Measurements from ENCODE around the gene ZNF518A.

The ZNF518A gene

GRCh38 chr10:96118604-96119450 lies 11.3 kb upstream of the ZNF518A start:
- TF ChIP-seq, protein P1, sequence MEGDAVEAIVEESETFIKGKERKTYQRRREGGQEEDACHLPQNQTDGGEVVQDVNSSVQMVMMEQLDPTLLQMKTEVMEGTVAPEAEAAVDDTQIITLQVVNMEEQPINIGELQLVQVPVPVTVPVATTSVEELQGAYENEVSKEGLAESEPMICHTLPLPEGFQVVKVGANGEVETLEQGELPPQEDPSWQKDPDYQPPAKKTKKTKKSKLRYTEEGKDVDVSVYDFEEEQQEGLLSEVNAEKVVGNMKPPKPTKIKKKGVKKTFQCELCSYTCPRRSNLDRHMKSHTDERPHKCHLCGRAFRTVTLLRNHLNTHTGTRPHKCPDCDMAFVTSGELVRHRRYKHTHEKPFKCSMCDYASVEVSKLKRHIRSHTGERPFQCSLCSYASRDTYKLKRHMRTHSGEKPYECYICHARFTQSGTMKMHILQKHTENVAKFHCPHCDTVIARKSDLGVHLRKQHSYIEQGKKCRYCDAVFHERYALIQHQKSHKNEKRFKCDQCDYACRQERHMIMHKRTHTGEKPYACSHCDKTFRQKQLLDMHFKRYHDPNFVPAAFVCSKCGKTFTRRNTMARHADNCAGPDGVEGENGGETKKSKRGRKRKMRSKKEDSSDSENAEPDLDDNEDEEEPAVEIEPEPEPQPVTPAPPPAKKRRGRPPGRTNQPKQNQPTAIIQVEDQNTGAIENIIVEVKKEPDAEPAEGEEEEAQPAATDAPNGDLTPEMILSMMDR (IDR thresholded peaks at IDR 0.05; ENCODE audit: borderline replicate concordance, insufficient read depth, low read depth, low read length), result no peak
- no peak overlapping the region for H3K4me3 ChIP-seq (ENCODE audit: low read depth, low read length)

- H3K4me3 ChIP-seq (ENCODE audit: low read depth, low read length), result no peak overlapping the region
- TF ChIP-seq, protein P1 (IDR thresholded peaks at IDR 0.05; ENCODE audit: borderline replicate concordance, insufficient read depth, low read depth, low read length), result no peak
Measured at GRCh38 chr10:96122824-96123223, 7.3 kb upstream of the ZNF518A start.

DNA sequence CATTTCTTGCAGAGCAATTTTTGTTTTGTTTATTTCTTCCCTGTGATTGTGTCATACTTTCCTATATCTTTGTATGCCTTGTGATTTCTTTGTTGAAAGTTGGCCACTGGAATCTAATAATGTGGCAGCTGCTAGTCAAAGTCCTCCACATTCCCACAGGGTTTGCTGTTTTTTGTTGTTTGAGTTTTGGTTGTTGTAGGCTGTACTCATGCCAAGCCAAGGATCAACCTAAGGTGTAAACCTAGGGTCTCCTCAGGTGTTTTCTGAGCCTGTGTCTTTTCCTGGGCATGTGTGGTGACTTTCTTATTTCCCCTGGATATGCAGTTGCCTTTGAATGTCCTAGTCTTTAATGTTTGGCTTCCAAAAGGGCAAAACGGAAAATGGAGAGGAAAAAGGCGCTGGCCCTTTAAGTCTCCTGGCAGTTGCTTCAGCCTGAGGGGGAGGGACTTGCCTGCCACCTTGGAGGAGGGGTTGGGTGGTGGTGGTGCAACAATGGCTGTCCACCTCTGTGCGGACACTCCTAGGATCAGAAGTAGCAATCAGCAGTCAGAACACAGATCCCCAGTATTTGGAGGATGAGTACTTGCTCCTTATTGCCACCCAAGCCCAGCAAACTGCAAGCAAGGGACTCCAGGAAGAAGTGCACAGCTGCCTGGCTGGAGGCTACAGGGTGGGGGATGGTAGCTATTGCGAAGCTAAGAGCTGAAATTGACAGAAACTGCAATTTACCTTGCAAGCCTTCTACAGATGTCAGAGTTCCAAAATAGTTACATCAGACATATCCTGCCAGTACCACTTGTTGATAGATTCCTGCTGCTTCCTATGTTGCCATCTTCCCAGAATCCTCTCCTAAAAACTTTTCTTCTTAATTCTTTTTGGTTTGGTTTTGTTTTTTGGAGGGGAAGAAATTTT lies 5.6 kb upstream of the ZNF518A start:
- no peak overlapping the region for H3K4me3 ChIP-seq (ENCODE audit: low read depth, low read length)
- TF ChIP-seq, protein P1 (IDR thresholded peaks at IDR 0.05; ENCODE audit: borderline replicate concordance, insufficient read depth, low read depth, low read length), result no peak

DNA sequence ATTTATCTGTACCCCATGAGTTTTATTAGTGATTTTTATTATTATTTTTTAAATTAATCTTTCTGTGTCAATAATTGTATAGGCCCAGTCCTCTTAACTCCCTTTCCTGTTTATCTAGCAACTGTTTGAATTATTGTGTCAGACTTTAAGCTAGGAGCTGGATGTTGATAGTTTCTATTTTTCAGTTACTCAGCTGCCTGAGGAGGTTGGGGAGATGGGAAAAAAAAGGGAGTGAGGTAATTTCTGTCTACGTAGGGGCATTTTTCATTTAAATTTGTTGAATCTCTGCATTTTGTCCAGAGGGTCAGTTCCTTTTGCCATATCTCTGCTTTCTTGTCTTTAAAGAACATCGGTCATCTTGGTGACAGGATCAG lies 5.0 kb upstream of the ZNF518A start:
- no peak overlapping the region for H3K4me3 ChIP-seq (ENCODE audit: low read depth, low read length)
- TF ChIP-seq, protein P1 (IDR thresholded peaks at IDR 0.05; ENCODE audit: borderline replicate concordance, insufficient read depth, low read depth, low read length), result no peak

DNA sequence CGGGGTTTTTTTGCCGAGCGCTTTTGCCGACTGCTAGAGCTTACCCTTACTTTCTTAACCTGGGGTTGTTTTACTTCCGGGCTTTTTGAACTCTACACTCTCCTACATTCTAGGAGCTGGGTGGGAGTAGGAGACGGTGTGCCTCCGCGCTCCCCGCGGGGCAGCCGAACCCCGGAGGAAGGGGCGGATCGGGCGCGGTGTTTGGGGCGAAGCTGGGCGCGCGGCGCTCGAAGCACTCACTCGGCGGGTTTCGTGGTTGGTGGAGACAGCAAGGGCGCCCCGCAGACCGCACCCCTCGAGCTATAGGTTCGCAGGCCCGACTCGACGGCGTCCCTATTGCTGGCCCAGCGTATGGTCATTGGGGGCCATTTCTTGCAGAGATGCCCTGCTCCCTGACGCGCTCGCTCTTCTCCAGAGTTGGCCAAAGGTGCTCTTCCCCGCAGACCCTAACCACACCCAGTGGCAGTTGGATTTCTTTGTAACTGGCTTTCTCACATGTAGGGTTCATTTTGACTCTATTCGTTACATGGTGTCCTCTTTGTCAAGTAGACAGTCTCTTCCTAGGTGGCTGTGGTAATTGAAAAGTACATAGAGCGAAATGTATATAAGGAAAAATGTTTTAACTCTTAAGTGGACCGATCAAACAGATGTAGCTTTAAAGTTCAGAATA lies 364 bp downstream of the ZNF518A start:
- TF ChIP-seq, protein P1 (IDR thresholded peaks at IDR 0.05; ENCODE audit: borderline replicate concordance, insufficient read depth, low read depth, low read length), result no peak
- H3K4me3 ChIP-seq (ENCODE audit: low read depth, low read length), result peak overlapping the region; percentile 94

- no peak overlapping the region for H3K4me3 ChIP-seq (ENCODE audit: low read depth, low read length)
Measured at GRCh38 chr10:96131621-96132020, 1.5 kb downstream of the ZNF518A start.

More at GRCh38 chr10:96131621-96132020, 1.5 kb downstream of the ZNF518A start:
- TF ChIP-seq, protein P1 (IDR thresholded peaks at IDR 0.05; ENCODE audit: borderline replicate concordance, insufficient read depth, low read depth, low read length), result no peak
